ENCODE measurements around the gene GCH1. TPM values are rescaled to one million over a fixed set of nuclear protein-coding genes. Genes with fewer than 3 reads are reported as not detected.

Gene GCH1
- total RNA-seq, 4 donors from 2014 or later: 9.5 to 14.3 (median 12.1) TPM

DNA sequence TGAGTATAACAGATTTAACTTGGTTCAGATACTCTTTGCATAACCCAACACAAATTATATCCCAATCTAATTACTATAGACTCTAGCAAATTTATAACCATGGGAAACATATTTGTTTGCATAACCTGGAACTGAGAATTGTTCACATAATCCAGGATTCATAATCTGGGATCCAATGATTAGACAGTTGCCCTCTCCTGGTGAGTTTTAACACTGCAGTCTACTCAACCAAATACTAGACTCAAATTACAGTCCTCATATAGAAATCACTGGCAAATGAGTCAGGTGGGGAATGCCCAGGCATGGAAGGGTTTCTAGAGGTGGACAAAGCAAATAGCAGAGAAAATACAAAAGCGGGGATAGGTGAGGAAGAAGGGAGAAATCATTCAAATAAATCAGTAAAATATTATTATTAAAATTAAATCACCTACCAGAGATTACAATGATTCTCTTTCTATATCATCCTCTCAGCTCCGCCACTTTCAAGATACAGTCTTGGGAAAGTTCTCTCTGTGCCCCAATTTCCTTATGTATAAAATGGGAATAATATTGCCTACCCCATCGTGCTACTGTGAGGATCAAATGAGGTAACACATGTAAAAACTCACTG, 9.4 kb downstream of the GCH1 start:
- H3K4me1 ChIP-seq: peaks cover 3% of the 10 kb centered on the region
- no peak overlapping the region for H3K4me3 ChIP-seq
- H3K27ac ChIP-seq: no peak overlapping the region
- no peaks in the 10 kb centered on the region for H3K9me3 ChIP-seq
- DNase-seq (ENCODE audit: low spot score in 2 of 2): no peak
- H3K36me3 ChIP-seq: no peaks in the 10 kb centered on the region
- 74% methylated on average over 3 of the region's 3 CpGs for WGBS
- H3K27me3 ChIP-seq: no peaks in the 10 kb centered on the region
- TF ChIP-seq POLR2A (IDR thresholded peaks at IDR 0.05): no peak
- TF ChIP-seq, protein P1, sequence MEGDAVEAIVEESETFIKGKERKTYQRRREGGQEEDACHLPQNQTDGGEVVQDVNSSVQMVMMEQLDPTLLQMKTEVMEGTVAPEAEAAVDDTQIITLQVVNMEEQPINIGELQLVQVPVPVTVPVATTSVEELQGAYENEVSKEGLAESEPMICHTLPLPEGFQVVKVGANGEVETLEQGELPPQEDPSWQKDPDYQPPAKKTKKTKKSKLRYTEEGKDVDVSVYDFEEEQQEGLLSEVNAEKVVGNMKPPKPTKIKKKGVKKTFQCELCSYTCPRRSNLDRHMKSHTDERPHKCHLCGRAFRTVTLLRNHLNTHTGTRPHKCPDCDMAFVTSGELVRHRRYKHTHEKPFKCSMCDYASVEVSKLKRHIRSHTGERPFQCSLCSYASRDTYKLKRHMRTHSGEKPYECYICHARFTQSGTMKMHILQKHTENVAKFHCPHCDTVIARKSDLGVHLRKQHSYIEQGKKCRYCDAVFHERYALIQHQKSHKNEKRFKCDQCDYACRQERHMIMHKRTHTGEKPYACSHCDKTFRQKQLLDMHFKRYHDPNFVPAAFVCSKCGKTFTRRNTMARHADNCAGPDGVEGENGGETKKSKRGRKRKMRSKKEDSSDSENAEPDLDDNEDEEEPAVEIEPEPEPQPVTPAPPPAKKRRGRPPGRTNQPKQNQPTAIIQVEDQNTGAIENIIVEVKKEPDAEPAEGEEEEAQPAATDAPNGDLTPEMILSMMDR (IDR thresholded peaks at IDR 0.05): peak; percentile 42 to 76

DNA sequence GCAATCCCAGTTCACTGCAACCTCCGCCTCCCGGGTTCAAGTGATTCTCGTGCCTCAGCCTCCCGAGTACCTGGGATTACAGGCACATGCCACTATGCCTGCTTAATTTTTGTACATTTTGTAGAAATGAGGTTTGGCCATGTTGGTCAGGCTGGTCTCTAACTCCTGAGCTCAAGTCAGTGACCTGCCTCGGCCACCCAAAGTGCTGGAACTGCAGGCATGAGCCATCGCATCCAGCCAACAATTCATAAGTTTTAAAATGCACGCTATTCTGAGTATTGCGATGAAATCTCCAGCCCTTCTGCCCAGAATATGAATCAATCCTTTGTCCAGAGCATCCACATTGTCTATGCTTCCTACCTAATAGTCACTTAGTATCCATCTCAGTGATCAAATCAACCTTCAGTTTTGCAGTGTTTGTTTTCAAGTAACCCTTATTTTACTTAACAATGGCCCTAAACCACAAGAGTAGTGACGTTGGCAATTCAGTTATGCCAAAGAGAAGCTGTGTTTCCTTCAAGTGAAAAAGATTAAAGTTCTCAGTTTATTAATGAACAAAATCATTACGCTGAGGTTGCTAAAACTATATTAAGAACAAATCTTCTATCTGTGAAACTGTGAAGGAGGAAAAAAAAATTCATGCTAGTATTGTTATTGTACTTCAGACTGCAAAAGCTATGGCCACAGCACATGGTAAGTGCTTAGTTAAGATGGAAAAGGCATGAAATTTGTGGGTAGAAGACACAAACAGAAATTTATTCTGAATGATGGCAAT, 11.0 kb downstream of the GCH1 start:
- no peak for DNase-seq (ENCODE audit: low spot score in 2 of 2)
- Histone ChIP-seq H3K9me3 (no peaks in the 10 kb centered on the region), H3K27ac (no peak overlapping the region), H3K4me1 (peaks cover 3% of the 10 kb centered on the region), H3K27me3 (no peaks in the 10 kb centered on the region), H3K36me3 (no peaks in the 10 kb centered on the region), H3K4me3 (no peak overlapping the region)
- TF ChIP-seq, protein P1 (IDR thresholded peaks at IDR 0.05): no peak
- TF ChIP-seq POLR2AphosphoS5 (IDR thresholded peaks at IDR 0.05) (no peak), EP300 (IDR thresholded peaks at IDR 0.05) (no peak), POLR2A (IDR thresholded peaks at IDR 0.05) (no peak)
- WGBS: 91% methylated on average over 10 of the region's 10 CpGs

DNA sequence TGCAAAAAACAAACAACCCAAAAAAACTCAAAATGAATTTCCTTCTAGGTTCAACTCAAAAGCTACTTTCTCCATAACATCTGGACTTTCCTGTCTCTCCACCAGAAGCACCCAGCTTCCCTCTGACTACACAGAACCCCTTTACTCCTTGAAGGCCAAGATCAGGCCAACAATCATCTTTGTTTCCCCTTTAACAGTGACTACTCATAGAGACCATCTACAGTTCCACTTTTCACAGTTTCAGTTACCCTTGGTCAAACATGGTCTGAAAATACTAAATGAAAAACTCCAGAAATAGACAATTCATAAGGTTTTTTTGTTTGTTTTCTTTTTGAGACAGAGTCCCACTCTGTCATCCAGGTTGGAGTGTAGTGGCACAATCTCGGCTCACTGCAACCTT, 11.8 kb downstream of the GCH1 start:
- no peaks in the 10 kb centered on the region for H3K9me3 ChIP-seq
- no peak overlapping the region for H3K4me3 ChIP-seq
- H3K27me3 ChIP-seq: no peaks in the 10 kb centered on the region
- TF ChIP-seq, protein P1 (IDR thresholded peaks at IDR 0.05): no peak
- TF ChIP-seq POLR2A (IDR thresholded peaks at IDR 0.05): no peak
- TF ChIP-seq EP300 (IDR thresholded peaks at IDR 0.05): no peak
- no peak for TF ChIP-seq POLR2AphosphoS5 (IDR thresholded peaks at IDR 0.05)
- H3K36me3 ChIP-seq: no peaks in the 10 kb centered on the region
- DNase-seq (ENCODE audit: low spot score in 2 of 2): no peak
- no peak overlapping the region for H3K27ac ChIP-seq
- peaks cover 3% of the 10 kb centered on the region for H3K4me1 ChIP-seq
- 90% methylated on average over 1 of the region's 1 CpG for WGBS

DNA sequence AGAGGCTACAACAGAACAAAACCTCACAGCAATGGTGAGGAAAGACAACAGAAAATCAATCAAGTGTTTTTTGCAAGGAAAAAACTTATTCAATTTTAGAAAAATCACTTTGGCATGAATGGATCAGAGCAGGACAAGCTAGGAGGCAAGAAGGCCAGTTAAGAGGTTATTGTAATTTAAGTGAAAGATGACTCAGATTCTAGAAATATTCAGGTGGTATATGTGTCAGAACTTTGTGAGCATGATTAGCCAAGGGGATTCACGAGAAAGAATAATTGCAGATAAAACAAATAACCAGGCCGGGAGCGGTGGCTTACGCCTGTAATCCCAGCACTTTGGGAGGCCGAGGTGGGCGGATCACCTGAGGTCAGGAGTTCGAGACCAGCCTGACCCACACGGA, 12.7 kb downstream of the GCH1 start:
- 93% methylated on average over 8 of the region's 8 CpGs for WGBS
- no peak for DNase-seq (ENCODE audit: low spot score in 2 of 2)

DNA sequence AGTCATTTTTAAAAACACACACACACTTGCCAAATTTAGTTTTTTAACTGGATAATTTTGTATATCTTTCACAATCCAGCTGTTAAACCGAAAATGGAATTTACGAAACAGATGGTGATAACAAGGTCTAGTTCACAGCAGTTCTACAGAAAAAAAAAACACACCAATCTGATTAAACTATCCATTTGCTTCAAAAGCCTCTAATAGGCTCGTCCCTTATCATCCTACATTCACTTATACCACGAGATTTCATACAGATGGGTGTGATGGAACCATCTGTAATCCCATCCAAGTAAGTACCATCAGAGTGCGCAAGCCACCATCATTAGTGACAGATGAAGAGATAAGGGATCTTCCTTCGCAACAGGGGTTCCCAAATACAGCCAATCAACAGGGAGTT, 20.1 kb downstream of the GCH1 start:
- TF ChIP-seq, protein P1 (IDR thresholded peaks at IDR 0.05): no peak
- TF ChIP-seq POLR2A (IDR thresholded peaks at IDR 0.05) (no peak), POLR2AphosphoS5 (IDR thresholded peaks at IDR 0.05) (no peak), EP300 (IDR thresholded peaks at IDR 0.05) (no peak)
- Histone ChIP-seq H3K4me3 (no peak overlapping the region), H3K27ac (peak overlapping the region; percentile 59), H3K9me3 (no peaks in the 10 kb centered on the region), H3K4me1 (peaks cover 22% of the 10 kb centered on the region), H3K36me3 (no peaks in the 10 kb centered on the region), H3K27me3 (no peaks in the 10 kb centered on the region)
- WGBS: 77% methylated on average over 6 of the region's 6 CpGs
- DNase-seq (ENCODE audit: low spot score in 2 of 2): no peak

More for the DNA sequence above, 12.7 kb downstream of the GCH1 start:
- Histone ChIP-seq H3K27ac (no peak overlapping the region), H3K4me3 (no peak overlapping the region), H3K27me3 (no peaks in the 10 kb centered on the region), H3K4me1 (peaks cover 3% of the 10 kb centered on the region), H3K9me3 (no peaks in the 10 kb centered on the region), H3K36me3 (no peaks in the 10 kb centered on the region)
- no peak for TF ChIP-seq POLR2AphosphoS5 (IDR thresholded peaks at IDR 0.05)
- TF ChIP-seq, protein P1 (IDR thresholded peaks at IDR 0.05): no peak
- TF ChIP-seq EP300 (IDR thresholded peaks at IDR 0.05): no peak
- no peak for TF ChIP-seq POLR2A (IDR thresholded peaks at IDR 0.05)

Measured in suprapubic skin (tissue), 4 donors.